Heart right ventricle (tissue), 16 donors: Measurements from ENCODE around the gene TMEM132D. TPM values are rescaled to one million over a fixed set of nuclear protein-coding genes. Genes with fewer than 3 reads are reported as not detected.

Experiments
- ATAC-seq, 8 donors: fragments of 200-7000 bp; cut with Tn5 transposase; one replicate each; pipeline ENCODE4 v1.9.1; 2020; ENCODE audit warnings: mild to moderate bottlenecking in 8 of 8, moderate library complexity in 8 of 8, moderate number of reproducible peaks in 1 of 8
- DNase-seq, 2 donors: peaks; one replicate each; pipeline ENCODE4 v3.0.0-alpha.2; 2020
- H3K27ac ChIP-seq, 10 donors: fragments of 200-600 bp; sonication (generic) in 2 of 10; one replicate each; pipeline versions ENCODE4 v1.5.0 to v1.8.0; 2020 to 2022; ENCODE audit warnings: mild to moderate bottlenecking in 3 of 10
- H3K27me3 ChIP-seq, 7 donors: fragments of 200-600 bp; one replicate each; pipeline ENCODE4 v1.8.0; 2021 to 2022; ENCODE audit warnings: mild to moderate bottlenecking in 2 of 7
- H3K36me3 ChIP-seq, 9 donors: fragments of 200-600 bp; sonication (generic) in 1 of 9; one replicate each; pipeline versions ENCODE4 v1.5.0 to v1.8.0; 2020 to 2022; ENCODE audit warnings: mild to moderate bottlenecking in 2 of 9
- H3K4me1 ChIP-seq, 9 donors: fragments of 200-600 bp; sonication (generic) in 1 of 9; one replicate each; pipeline versions ENCODE4 v1.5.0 to v1.8.0; 2020 to 2022; ENCODE audit warnings: mild to moderate bottlenecking in 4 of 9
- H3K4me3 ChIP-seq, 10 donors: fragments of 200-600 bp; sonication (generic) in 2 of 10; one replicate each; pipeline versions ENCODE4 v1.5.0 to v1.8.0; 2020 to 2022; ENCODE audit warnings: mild to moderate bottlenecking in 7 of 10, moderate library complexity in 2 of 10
- H3K9me3 ChIP-seq, 11 donors: fragments of 200-600 bp in 10 of 11; sonication (generic) in 2 of 11; one replicate each; pipeline versions ENCODE4 v1.5.0 to v1.8.0; 2013 to 2022; ENCODE audit warnings: mild to moderate bottlenecking in 2 of 11, control low read depth in 1 of 11, moderate library complexity in 1 of 11
- WGBS, 2 donors: extraction: QIAGEN DNeasy Blood & Tissue Kit; methylation state at CpG; one replicate each; pipeline ENCODE4 v1.1.7; 2013; ENCODE audit warnings: inconsistent platforms in 1 of 2; 5-methylcytosine and 5-hydroxymethylcytosine counted together
- intact Hi-C, 10 donors: fragments of 100-400 bp; cut with DNase I; formaldehyde crosslinking; loops; one replicate each; pipeline versions ENCODE4 v1.11.1 to v1.14.2; 2022
- polyA plus RNA-seq, 2 donors: library from polyadenylated mRNA; stranded (reverse); fragments of 200-250 nt; gene quantifications; one replicate each; pipeline ENCODE4 v1.2.3, GENCODE V29; 2013
- total RNA-seq, 10 donors: library from RNA; stranded (reverse); fragmentation: NEBNext Ultra II Directional in 3 of 10; extraction: Animal tissue kit (Norgen Biotek cat#: 25700) in 3 of 10; gene quantifications; one replicate each; pipeline versions ENCODE4 v1.2.1 to v1.2.4, GENCODE V29; 2021 to 2023
- TF ChIP-seq, protein P1 (sequence below), 9 donors: fragments of 200-600 bp; sonication (generic) in 2 of 9; IDR thresholded peaks; one replicate each; pipeline versions ENCODE4 v1.5.0 to v1.8.0; 2021 to 2022; ENCODE audit warnings: antibody characterized with exemption in 9 of 9, mild to moderate bottlenecking in 5 of 9, moderate library complexity in 1 of 9
- donor health status: Arrhythmogenic right ventricular cardiomyopathy.
- donor health status: ischemic (EF 13 %, LVEDD 7.1; RV severe dilation, severe dysfunction).
- donor health status: healthy with polysubstance abuse.
- donor health status: DM: no; HTN: yes; CAD: no.
- donor health status: DM: no; HTN: no; CAD: no.
- donor health status: ischemic (EF 25% LVEDD 6.9; RV normal size, moderate dysfunction).
- donor health status: ischemic (EF 25% LVEDD 5.7; RV mildly dilated, moderate dysfunction).
- donor health status: healthy.
- donor health status: DM: yes; HTN: yes; CAD: no.
- donor health status: Ischemic cardiomyopathy.
- donor health status: ischemic (EF 35%, LVEDD 5.7; RV mildly dilated, moderate dysfunction).
- donor health status: nonischemic (EF 11% LVEDD 7.7; RV severe dilation, severe dysfunction).
- donor health status: DM: yes; HTN: yes; CAD: no.
- donor health status: PGD.
- donor health status: ischemic (EF 29% LVEDD 5.4; RV normal size, mild dysfunction).
- donor health status: nonischemic (EF 23%, LVEDD 6.1; RV moderate dilation, normal function).

TMEM132D gene
- total and polyA plus RNA-seq, 12 donors: not detected

DNA sequence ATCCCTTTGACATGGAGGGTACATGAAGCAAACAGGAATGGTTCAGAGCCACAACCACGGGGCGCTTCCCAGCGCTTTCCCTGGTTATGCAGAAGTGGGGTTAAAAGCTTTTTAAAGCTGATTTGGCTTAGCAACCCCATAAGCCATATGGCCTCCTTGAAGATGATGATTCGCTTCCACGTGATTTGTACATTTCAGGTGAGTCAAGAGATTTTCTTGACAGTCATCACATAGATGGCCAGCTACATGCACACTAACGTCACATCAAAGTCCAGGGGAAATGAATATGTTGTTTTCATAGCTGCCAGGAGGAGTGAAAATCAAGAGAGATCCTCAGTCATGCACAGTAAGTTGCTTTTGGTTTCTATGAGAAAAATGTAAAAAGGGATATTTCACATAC lies 309.7 kb downstream of the TMEM132D start:
- intact Hi-C loops: no loop called here
- Histone ChIP-seq H3K27ac (no peak overlapping the region), H3K9me3 (peaks cover 0 to 4% (median 0%) of the 10 kb centered on the region in 11 donors), H3K4me3 (no peak overlapping the region), H3K36me3 (no peaks in the 10 kb centered on the region), H3K27me3 (peaks cover 0 to 4% (median 0%) of the 10 kb centered on the region in 7 donors), H3K4me1 (no peaks in the 10 kb centered on the region)
- no peak for DNase-seq
- TF ChIP-seq, protein P1, sequence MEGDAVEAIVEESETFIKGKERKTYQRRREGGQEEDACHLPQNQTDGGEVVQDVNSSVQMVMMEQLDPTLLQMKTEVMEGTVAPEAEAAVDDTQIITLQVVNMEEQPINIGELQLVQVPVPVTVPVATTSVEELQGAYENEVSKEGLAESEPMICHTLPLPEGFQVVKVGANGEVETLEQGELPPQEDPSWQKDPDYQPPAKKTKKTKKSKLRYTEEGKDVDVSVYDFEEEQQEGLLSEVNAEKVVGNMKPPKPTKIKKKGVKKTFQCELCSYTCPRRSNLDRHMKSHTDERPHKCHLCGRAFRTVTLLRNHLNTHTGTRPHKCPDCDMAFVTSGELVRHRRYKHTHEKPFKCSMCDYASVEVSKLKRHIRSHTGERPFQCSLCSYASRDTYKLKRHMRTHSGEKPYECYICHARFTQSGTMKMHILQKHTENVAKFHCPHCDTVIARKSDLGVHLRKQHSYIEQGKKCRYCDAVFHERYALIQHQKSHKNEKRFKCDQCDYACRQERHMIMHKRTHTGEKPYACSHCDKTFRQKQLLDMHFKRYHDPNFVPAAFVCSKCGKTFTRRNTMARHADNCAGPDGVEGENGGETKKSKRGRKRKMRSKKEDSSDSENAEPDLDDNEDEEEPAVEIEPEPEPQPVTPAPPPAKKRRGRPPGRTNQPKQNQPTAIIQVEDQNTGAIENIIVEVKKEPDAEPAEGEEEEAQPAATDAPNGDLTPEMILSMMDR (IDR thresholded peaks at IDR 0.05): no peak
- ATAC-seq: no peak
- WGBS, 2 donors: 66 to 84% methylated on average over 6 of the region's 6 CpGs

GRCh38 chr12:129592449-129592848 lies 311.4 kb downstream of the TMEM132D start:
- intact Hi-C loops: no loop called here
- no peak for DNase-seq
- Histone ChIP-seq H3K4me3 (no peak overlapping the region), H3K36me3 (no peaks in the 10 kb centered on the region), H3K4me1 (no peaks in the 10 kb centered on the region), H3K27me3 (peaks cover 0 to 4% (median 0%) of the 10 kb centered on the region in 7 donors), H3K27ac (no peak overlapping the region), H3K9me3 (peaks cover 0 to 10% (median 0%) of the 10 kb centered on the region in 11 donors)
- WGBS, 2 donors: 49 to 54% methylated on average over 2 of the region's 2 CpGs
- ATAC-seq: no peak
- TF ChIP-seq, protein P1 (IDR thresholded peaks at IDR 0.05): no peak

DNA sequence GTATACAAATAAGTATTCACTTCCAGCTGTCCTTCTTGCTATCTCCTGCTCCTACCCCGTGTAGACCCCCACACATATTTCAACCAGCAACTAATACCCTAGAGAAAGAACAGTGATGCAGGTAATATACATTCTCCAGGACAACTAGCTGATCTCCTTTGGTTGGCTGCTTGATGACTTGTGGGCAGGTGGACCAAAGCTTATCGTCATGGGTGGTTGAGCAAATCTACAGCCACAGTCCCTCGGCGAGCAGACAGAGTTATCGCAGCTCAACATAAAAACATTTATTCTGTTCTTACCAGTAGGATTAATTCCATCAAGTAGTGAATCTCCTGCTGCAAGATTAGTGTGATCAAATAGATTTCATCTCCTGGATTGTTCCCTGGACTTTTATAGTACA lies 314.3 kb downstream of the TMEM132D start:
- Histone ChIP-seq H3K4me1 (no peaks in the 10 kb centered on the region), H3K27me3 (no peaks in the 10 kb centered on the region), H3K36me3 (no peaks in the 10 kb centered on the region), H3K27ac (no peak overlapping the region), H3K4me3 (no peak overlapping the region), H3K9me3 (peaks cover 0 to 25% (median 0%) of the 10 kb centered on the region in 11 donors)
- WGBS, 2 donors: 87 to 89% methylated on average over 5 of the region's 5 CpGs
- DNase-seq (no peak), ATAC-seq (no peak)
- intact Hi-C loops: no loop called here
- TF ChIP-seq, protein P1 (IDR thresholded peaks at IDR 0.05): no peak

- H3K9me3 ChIP-seq: peaks cover 0 to 25% (median 0%) of the 10 kb centered on the region in 11 donors
- WGBS, 2 donors: 82 to 87% methylated on average over 4 of the region's 4 CpGs
- intact Hi-C loops: no loop called here
- H3K27ac ChIP-seq: no peak overlapping the region
- TF ChIP-seq, protein P1 (IDR thresholded peaks at IDR 0.05): no peak
- no peak overlapping the region for H3K4me3 ChIP-seq
- ATAC-seq (no peak), DNase-seq (no peak)
- no peaks in the 10 kb centered on the region for H3K4me1 ChIP-seq
- no peaks in the 10 kb centered on the region for H3K36me3 ChIP-seq
- H3K27me3 ChIP-seq: no peaks in the 10 kb centered on the region
Observed at GRCh38 chr12:129588142-129588541, 315.7 kb downstream of the TMEM132D start.
